NOMO-1 treated with dmso at 0.1 percent for 144 hours (cell line): ENCODE results near the gene FARSA.
"Not testable (repeated sequence)": the region's sequence is repeated elsewhere in the genome, so short reads cannot be mapped to it uniquely, and the experiment has no call there.

Source experiments
- DNase-seq: peaks from one replicate; lab custom pipeline; 2025; ENCODE audit not compliant: unreplicated experiment; lab: John Stamatoyannopoulos, UW

Gene FARSA

DNA sequence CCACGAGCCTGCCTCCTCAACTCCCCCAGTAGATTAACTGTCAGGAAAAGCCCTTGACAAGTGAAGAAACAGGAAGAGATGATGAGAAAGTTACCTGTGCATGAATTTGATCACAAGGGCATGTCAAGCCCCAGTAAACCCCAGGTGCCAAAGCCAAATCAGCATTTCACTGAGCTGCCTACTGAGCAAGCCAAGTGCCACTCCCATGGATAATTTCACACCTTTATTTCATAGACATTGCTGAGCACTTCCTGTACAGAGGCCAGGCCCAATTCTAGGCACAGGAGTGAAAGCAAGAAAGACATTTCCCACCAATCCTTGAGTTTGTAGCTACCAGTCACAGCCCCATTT is 21.1 kb upstream of the FARSA start:
- no peak for DNase-seq

GRCh38 chr19:12953799-12954611 is 20.5 kb upstream of the FARSA start:
- DNase-seq, result no peak

GRCh38 chr19:12953138-12953798 is 19.8 kb upstream of the FARSA start:
- DNase-seq, result no peak

- no peak for DNase-seq
Observed at GRCh38 chr19:12952488-12953137, 19.1 kb upstream of the FARSA start.

DNA sequence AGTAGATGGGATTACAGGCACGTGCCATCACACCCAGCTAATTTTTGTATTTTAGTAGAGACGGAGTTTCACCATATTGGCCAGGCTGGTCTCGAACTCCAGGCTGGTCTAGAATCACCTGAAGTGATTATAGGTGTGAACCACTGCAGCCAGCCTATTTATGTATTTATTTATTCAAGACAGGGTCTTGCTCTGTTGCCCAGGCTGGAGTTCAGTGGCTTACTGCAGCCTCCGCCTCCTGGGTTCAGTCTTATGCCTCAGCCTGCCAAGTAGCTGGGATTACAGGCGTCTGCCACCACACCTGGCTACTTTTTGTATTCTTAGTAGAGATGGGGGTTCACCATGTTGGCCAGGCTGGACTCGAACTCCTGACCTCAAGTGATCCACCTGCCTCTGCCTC is 18.5 kb upstream of the FARSA start:
- DNase-seq, result not testable (repeated sequence)

GRCh38 chr19:12949363-12950283 is 16.1 kb upstream of the FARSA start:
- no peak for DNase-seq

- DNase-seq, result no peak
Observed at GRCh38 chr19:12948612-12949362, 15.3 kb upstream of the FARSA start.

- no peak for DNase-seq
Observed at GRCh38 chr19:12947702-12948611, 14.4 kb upstream of the FARSA start.

DNA sequence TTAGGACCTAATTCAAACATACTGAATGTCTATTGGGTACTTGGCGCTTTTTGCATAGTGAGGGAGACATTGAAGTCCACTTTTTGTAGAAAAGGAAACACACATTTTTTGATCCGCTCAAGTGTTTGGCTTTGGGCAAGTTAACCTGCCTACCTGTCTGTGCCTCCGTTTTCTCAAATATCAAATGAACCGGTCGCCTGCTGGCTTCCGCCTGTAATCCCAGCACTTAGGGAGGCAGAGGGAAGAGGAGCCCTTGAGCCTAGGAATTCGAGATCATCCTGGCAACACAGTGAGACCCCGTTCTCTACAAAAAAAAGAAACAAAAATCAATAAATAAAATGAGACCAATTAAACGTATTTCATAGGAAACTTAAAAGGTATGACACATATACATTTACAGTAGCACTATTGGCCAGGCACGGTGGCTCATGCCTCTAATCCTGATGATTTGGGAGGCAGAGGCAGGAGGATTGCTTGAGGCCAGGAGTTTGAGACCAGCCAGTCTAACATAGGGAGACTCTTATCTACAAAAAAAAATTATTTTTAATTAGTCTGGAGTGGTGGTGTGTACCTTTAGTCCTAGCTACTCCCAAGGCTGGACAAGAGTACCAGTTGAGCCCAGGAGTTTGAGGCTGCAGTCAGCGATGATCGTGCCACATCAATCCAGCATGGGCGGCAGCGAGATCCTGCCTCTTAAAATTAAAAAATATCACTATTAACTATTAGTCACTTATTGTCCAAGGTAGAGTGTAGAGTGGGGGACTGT is 13.4 kb upstream of the FARSA start:
- no peak for DNase-seq

GRCh38 chr19:12946092-12946721 is 12.7 kb upstream of the FARSA start:
- DNase-seq, result no peak

DNA sequence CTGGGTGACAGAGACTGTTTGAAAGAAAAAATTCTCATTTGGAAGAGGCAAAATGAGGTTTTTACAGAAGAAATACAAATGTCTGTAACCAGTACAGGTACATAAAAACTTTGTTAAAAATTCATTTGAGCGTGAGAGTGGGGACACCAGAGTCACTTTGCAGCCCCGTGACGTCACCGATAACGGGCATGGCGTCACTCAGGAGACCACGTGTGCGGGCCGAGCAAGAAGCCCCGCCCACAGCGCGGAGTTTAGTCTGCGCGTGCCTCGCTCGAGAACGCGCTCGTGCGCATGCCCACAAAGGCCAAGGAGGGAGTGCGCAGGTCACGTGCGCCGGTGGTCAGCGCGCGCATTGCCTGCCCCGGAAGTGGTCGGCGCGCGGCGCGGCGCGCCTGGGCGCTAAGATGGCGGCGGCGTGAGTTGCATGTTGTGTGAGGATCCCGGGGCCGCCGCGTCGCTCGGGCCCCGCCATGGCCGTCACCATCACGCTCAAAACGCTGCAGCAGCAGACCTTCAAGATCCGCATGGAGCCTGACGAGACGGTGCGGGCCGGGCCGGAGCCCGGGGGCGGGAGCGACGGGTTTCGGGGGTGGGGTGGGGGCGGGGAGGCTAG is 12.1 kb upstream of the FARSA start, which contains the start of gene RAD23A:
TSS of gene RAD23A (plus strand) at position 384 of the 613 bp plus-strand sequence. CDS start at position 471, 87 bp downstream.
- peak; percentile 94 for DNase-seq

DNA sequence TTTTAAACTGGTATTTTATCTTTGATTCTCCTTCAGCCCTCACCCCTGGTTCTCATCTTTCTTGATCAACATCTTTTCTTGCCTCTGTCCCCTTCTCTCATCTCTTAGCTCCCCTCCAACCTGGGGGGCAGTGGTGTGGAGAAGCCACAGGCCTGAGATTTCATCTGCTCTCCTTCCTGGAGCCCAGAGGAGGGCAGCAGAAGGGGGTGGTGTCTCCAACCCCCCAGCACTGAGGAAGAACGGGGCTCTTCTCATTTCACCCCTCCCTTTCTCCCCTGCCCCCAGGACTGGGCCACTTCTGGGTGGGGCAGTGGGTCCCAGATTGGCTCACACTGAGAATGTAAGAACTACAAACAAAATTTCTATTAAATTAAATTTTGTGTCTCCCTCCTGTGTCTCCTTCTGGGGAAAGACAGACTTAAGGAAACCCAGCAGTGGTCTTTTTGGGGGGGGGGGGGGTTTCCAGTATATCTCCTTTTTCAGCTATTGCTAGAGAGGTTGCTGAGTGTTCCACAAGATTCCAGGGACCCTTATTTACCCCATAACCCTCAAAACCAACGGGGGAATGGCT is 10.7 kb upstream of the FARSA start:
- DNase-seq, result no peak

GRCh38 chr19:12943437-12944044 is 10.0 kb upstream of the FARSA start:
- DNase-seq, result no peak

- no peak for DNase-seq
Observed at GRCh38 chr19:12940897-12941296, 7.4 kb upstream of the FARSA start.

DNA sequence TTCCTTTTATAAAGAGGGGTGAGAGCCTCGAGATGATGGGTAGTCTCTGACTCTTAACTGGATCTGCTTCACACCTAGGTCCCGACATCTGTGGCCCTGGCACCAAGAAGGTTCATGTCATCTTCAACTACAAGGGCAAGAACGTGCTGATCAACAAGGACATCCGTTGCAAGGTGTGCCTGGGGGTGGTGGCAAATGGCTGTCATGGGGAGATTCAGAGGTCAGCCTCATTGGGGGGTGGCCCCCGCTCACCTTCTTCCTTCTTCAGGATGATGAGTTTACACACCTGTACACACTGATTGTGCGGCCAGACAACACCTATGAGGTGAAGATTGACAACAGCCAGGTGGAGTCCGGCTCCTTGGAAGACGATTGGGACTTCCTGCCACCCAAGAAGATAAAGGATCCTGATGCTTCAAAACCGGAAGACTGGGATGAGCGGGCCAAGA is 6.5 kb upstream of the FARSA start:
- DNase-seq, result no peak

GRCh38 chr19:12938779-12939601 is 5.5 kb upstream of the FARSA start:
- DNase-seq, result no peak
